HepG2 (cell line): ENCODE data around the gene COX6B1. TPM values are rescaled to one million over a fixed set of nuclear protein-coding genes. Genes with fewer than 3 reads are reported as not detected.

ENCODE experiments used
- ATAC-seq: fragments of 200-7000 bp; cut with Tn5 transposase; 3 replicates; pipeline ENCODE4 v1.9.1; 2020; ENCODE audit warnings: mild to moderate bottlenecking, moderate library complexity
- BruUV-seq: library from RNA; stranded (reverse); fragments of 400-500 nt; replicated peaks from 2 replicates; lab custom pipeline; 2021; lab: Mats Ljungman, UMichigan
- CTCF ChIA-PET: fragments of 300-600 bp; formaldehyde crosslinking; extraction: SDS; loops from one replicate; lab custom pipeline; 2021; ENCODE audit warnings: low total read pairs, inconsistent platforms, low intra/inter-chr PET ratio; lab: Yijun Ruan, JAX
- POLR2A ChIA-PET: fragments of 350-600 bp; sonication (Branson Sonifier 250); formaldehyde crosslinking; loops from one replicate; lab custom pipeline; 2020; ENCODE audit warnings: antibody characterized with exemption, inconsistent platforms; lab: Yijun Ruan, JAX
- DNase-seq: peaks from one replicate; pipeline ENCODE4 v3.0.0-alpha.2; 2015; ENCODE audit warnings: low spot score
- FAIRE-seq: peaks from 3 replicates; lab custom pipeline; 2011; peaks lifted over from hg19 to GRCh38; lab: Jason Lieb, UNC
- H2AFZ ChIP-seq: one replicate; pipeline ENCODE4 v1.6.1; 2011; ENCODE audit warnings: low read length, inconsistent platforms
- H3K27ac ChIP-seq: fragments of 300-600 bp; 3 replicates; pipeline ENCODE4 v1.8.0; 2011; ENCODE audit warnings: mixed run types, mild to moderate bottlenecking, mixed read lengths, low read length, inconsistent platforms; ENCODE audit not compliant: insufficient read depth; ENCODE audit errors: extremely low read length
- H3K27me3 ChIP-seq, 2 experiments: fragments of 200-600 bp in 1 of 2; 2 replicates in 1 of 2; 3 replicates in 1 of 2; pipeline versions ENCODE4 v1.6.0 to v1.8.0; 2011; ENCODE audit warnings: low read length in 2 of 2, mild to moderate bottlenecking in 2 of 2, moderate library complexity in 2 of 2, inconsistent platforms in 1 of 2; ENCODE audit not compliant: insufficient read depth in 2 of 2, control insufficient read depth in 1 of 2
- H3K36me3 ChIP-seq, 2 experiments: fragments of 200-600 bp in 1 of 2; replicated peaks in 1 of 2; 2 replicates in 1 of 2; 3 replicates in 1 of 2; pipeline versions ENCODE4 v1.5.1 to v1.8.0; 2011; ENCODE audit warnings: low read length in 2 of 2, inconsistent platforms in 1 of 2; ENCODE audit not compliant: insufficient read depth in 2 of 2, control insufficient read depth in 1 of 2
- H3K4me1 ChIP-seq: 2 replicates; pipeline ENCODE4 v1.5.1; 2012; ENCODE audit warnings: low read length, inconsistent platforms; ENCODE audit not compliant: insufficient read depth
- H3K4me2 ChIP-seq: 2 replicates; pipeline ENCODE4 v1.6.0; 2011; ENCODE audit warnings: low read depth, low read length, inconsistent platforms
- H3K4me3 ChIP-seq, 3 experiments: fragments of 200-600 bp in 1 of 3; sonication (generic), shearing (Covaris generic) in 1 of 3; replicated peaks in 1 of 3; 2 replicates each; pipeline ENCODE4 v1.5.1; 2011 to 2016; ENCODE audit warnings: low read length in 3 of 3, inconsistent platforms in 2 of 3, low read depth in 2 of 3, mild to moderate bottlenecking in 2 of 3, control low read depth in 1 of 3, mixed read lengths in 1 of 3; ENCODE audit not compliant: insufficient read depth in 1 of 3
- H3K79me2 ChIP-seq: one replicate; pipeline ENCODE4 v1.6.1; 2011; ENCODE audit warnings: low read length, inconsistent platforms; ENCODE audit not compliant: insufficient read depth
- H3K9ac ChIP-seq: 2 replicates; pipeline ENCODE4 v1.6.0; 2011; ENCODE audit warnings: mild to moderate bottlenecking, low read depth, low read length, inconsistent platforms; ENCODE audit not compliant: insufficient read depth
- H3K9me3 ChIP-seq: 2 replicates; pipeline ENCODE4 v1.5.1; 2012; ENCODE audit warnings: mild to moderate bottlenecking, low read length
- H4K20me1 ChIP-seq: 2 replicates; pipeline ENCODE4 v1.6.0; 2011; ENCODE audit warnings: inconsistent platforms, mild to moderate bottlenecking, low read length, moderate library complexity; ENCODE audit not compliant: insufficient read depth
- ATF3 ChIP-seq: sonication (generic); formaldehyde crosslinking; IDR thresholded peaks from 2 replicates; pipeline ENCODE4 v1.4.0; 2020; ENCODE audit warnings: missing genetic modification reagents
- E2F2 ChIP-seq: sonication (generic); formaldehyde crosslinking; IDR thresholded peaks from 2 replicates; pipeline ENCODE4 v1.4.0; 2020; ENCODE audit warnings: missing genetic modification reagents, borderline replicate concordance
- ERF ChIP-seq: IDR thresholded peaks from 2 replicates; pipeline ENCODE4 v1.6.1; 2018; ENCODE audit warnings: missing biosample characterization, missing genetic modification reagents
- GABPB1 ChIP-seq: IDR thresholded peaks from 2 replicates; pipeline ENCODE4 v1.6.1; 2016; ENCODE audit warnings: mild to moderate bottlenecking, missing genetic modification reagents, moderate library complexity, missing compliant biosample characterization
- NR2F2 ChIP-seq: IDR thresholded peaks from 2 replicates; pipeline ENCODE4 v1.6.1; 2012; ENCODE audit warnings: low read depth, inconsistent platforms, borderline replicate concordance
- NRL ChIP-seq: sonication (generic); formaldehyde crosslinking; IDR thresholded peaks from 2 replicates; pipeline ENCODE4 v1.5.0; 2020; ENCODE audit warnings: missing genetic modification reagents, mild to moderate bottlenecking, moderate library complexity, borderline replicate concordance
- PHF5A ChIP-seq: IDR thresholded peaks from one replicate; pipeline ENCODE4 v1.6.1; 2018; ENCODE audit warnings: low read depth, missing genetic modification reagents; ENCODE audit not compliant: unreplicated experiment
- SP2 ChIP-seq: sonication (generic); formaldehyde crosslinking; IDR thresholded peaks from 2 replicates; pipeline ENCODE4 v1.5.1; 2020; ENCODE audit warnings: mild to moderate bottlenecking, missing genetic modification reagents
- TAF1 ChIP-seq: sonication (generic); formaldehyde crosslinking; IDR thresholded peaks from 2 replicates; pipeline ENCODE4 v1.4.0; 2020; ENCODE audit warnings: missing genetic modification reagents
- ZNF329 ChIP-seq: sonication (generic); formaldehyde crosslinking; IDR thresholded peaks from 2 replicates; pipeline ENCODE4 v1.9.0; 2021; ENCODE audit warnings: low read depth, mild to moderate bottlenecking, missing genetic modification reagents
- ZNF33A ChIP-seq: sonication (generic); formaldehyde crosslinking; IDR thresholded peaks from 2 replicates; pipeline ENCODE4 v1.5.1; 2020; ENCODE audit warnings: missing genetic modification reagents, mild to moderate bottlenecking, moderate library complexity, borderline replicate concordance
- ZNF503 ChIP-seq: sonication (generic); formaldehyde crosslinking; IDR thresholded peaks from 2 replicates; pipeline ENCODE4 v1.4.0; 2020; ENCODE audit warnings: missing genetic modification reagents
- ZNF547 ChIP-seq: sonication (generic); formaldehyde crosslinking; IDR thresholded peaks from 2 replicates; pipeline ENCODE4 v1.5.1; 2020; ENCODE audit warnings: mild to moderate bottlenecking, missing genetic modification reagents
- ZNF644 ChIP-seq: IDR thresholded peaks from 2 replicates; pipeline ENCODE4 v1.6.1; 2016; ENCODE audit warnings: low read depth
- ZNF773 ChIP-seq: sonication (generic); formaldehyde crosslinking; IDR thresholded peaks from 2 replicates; pipeline ENCODE4 v1.4.0; 2020; ENCODE audit warnings: missing genetic modification reagents, borderline replicate concordance
- ZNF83 ChIP-seq: sonication (generic); formaldehyde crosslinking; IDR thresholded peaks from 2 replicates; pipeline ENCODE4 v1.4.0; 2020; ENCODE audit warnings: missing genetic modification reagents, mild to moderate bottlenecking, borderline replicate concordance
- ZSCAN20 ChIP-seq: sonication (generic); formaldehyde crosslinking; IDR thresholded peaks from 2 replicates; pipeline ENCODE4 v1.4.0; 2020; ENCODE audit warnings: missing genetic modification reagents, mild to moderate bottlenecking, borderline replicate concordance
- ZSCAN22 ChIP-seq: sonication (generic); formaldehyde crosslinking; IDR thresholded peaks from 2 replicates; pipeline ENCODE4 v1.4.0; 2020; ENCODE audit warnings: mild to moderate bottlenecking, missing genetic modification reagents
- WGBS: methylation state at CpG from one replicate; pipeline ENCODE4 v1.1.6; 2017; ENCODE audit warnings: low lambda C conversion rate; 5-methylcytosine and 5-hydroxymethylcytosine counted together
- in situ Hi-C: cut with HindIII; loops from 2 replicates; pipeline ENCODE4 v1.10.0; 2017; ENCODE audit warnings: low pct_unique_long_range_greater_than_20kb; ENCODE audit not compliant: extremely low pct_ligation_motif_present
- intact Hi-C: fragments of 100-400 bp; cut with micrococcal nuclease; formaldehyde crosslinking; loops from one replicate; pipeline ENCODE4 v1.10.0; 2022; ENCODE audit not compliant: unreplicated experiment
- polyA plus RNA-seq, 8 experiments: library from polyadenylated mRNA; depleted of rRNA in 3 of 8; stranded (reverse) in 7 of 8; unstranded in 1 of 8; fragments of >200 nt; fragmentation: Illumina TruSeq in 4 of 8; extraction: Trizol in 4 of 8; gene quantifications; 2 replicates each; pipeline versions ENCODE4 v1.2.1 to v1.2.3, GENCODE V29; 2011 to 2016; ENCODE audit warnings: low read depth in 4 of 8, missing spikeins in 1 of 8, mixed read lengths in 1 of 8; ENCODE audit not compliant: insufficient read depth in 1 of 8
- total RNA-seq, 5 experiments: library from RNA; depleted of rRNA; stranded (reverse); fragments of >200 nt; fragmentation: Illumina TruSeq; extraction: Trizol; gene quantifications; 2 replicates each; pipeline ENCODE4 v1.2.3, GENCODE V29; 2016; ENCODE audit warnings: low read depth in 1 of 5

COX6B1 gene
- total and polyA plus RNA-seq, 2 of the 13 experiments (the other 11 are each of a cell fraction or from before 2014, with no cell fraction given), result 481 to 487 TPM

- WGBS, result 46% methylated on average over 3 of the region's 3 CpGs
- H3K9me3 ChIP-seq, result no peaks in the 10 kb centered on the region
- in situ Hi-C loops, result no loop called here
- ATAC-seq (no peak), DNase-seq (no peak)
- intact Hi-C loops, result no loop called here
- TF ChIP-seq NR2F2 (no peak), ERF (no peak), ATF3 (CRISPR knock-in tag) (no peak), GABPB1 (CRISPR knock-in tag) (no peak), NRL (CRISPR knock-in tag) (no peak), TAF1 (CRISPR knock-in tag) (no peak), ZNF644 (no peak), ZNF773 (CRISPR knock-in tag) (no peak), ZNF503 (no peak), PHF5A (CRISPR knock-in tag) (no peak), SP2 (no peak), E2F2 (CRISPR knock-in tag) (no peak), ZNF33A (CRISPR knock-in tag) (no peak), ZNF83 (no peak), ZNF329 (CRISPR knock-in tag) (no peak), ZNF547 (no peak), ZSCAN22 (no peak), ZSCAN20 (no peak)
- TF ChIP-seq, all 625 proteins: peak for 0
- ChIA-PET POLR2A (no interaction called here), CTCF (no interaction called here)
- Histone ChIP-seq H3K36me3 (no peaks in the 10 kb centered on the region), H3K4me1 (peaks cover 25% of the 10 kb centered on the region), H4K20me1 (no peaks in the 10 kb centered on the region), H3K4me2 (no peak overlapping the region), H2AFZ (no peak overlapping the region), H3K4me3 (no peak overlapping the region), H3K27me3 (no peaks in the 10 kb centered on the region), H3K9ac (no peak overlapping the region), H3K27ac (no peak overlapping the region), H3K79me2 (no peaks in the 10 kb centered on the region)
- no TSS peak for BruUV-seq
- FAIRE-seq, result no peak
Observed at GRCh38 chr19:35663981-35664380, 15.9 kb downstream of the COX6B1 start.
